ENCODE results near the gene SLC40A1. TPM values are rescaled to one million over a fixed set of nuclear protein-coding genes. Genes with fewer than 3 reads are reported as not detected.

Gene SLC40A1
- polyA plus RNA-seq, 4 donors = 109 to 161 (median 136) TPM

GRCh38 chr2:189542145-189542882, 38.3 kb downstream of the SLC40A1 start:
- DNase-seq (ENCODE audit: low read depth in 4 of 4, low spot score in 3 of 4) = no peak

- no peak for DNase-seq (ENCODE audit: low read depth in 4 of 4, low spot score in 3 of 4)
Observed at GRCh38 chr2:189541591-189541990, 39.0 kb downstream of the SLC40A1 start.

GRCh38 chr2:189540551-189540950, 40.0 kb downstream of the SLC40A1 start:
- no peak for DNase-seq (ENCODE audit: low read depth in 4 of 4, low spot score in 3 of 4)

- no peak for DNase-seq (ENCODE audit: low read depth in 4 of 4, low spot score in 3 of 4)
Observed at GRCh38 chr2:189538402-189538801, 42.2 kb downstream of the SLC40A1 start.

- no peak for DNase-seq (ENCODE audit: low read depth in 4 of 4, low spot score in 3 of 4)
Observed at GRCh38 chr2:189536830-189537229, 43.8 kb downstream of the SLC40A1 start.

GRCh38 chr2:189534854-189535832, 45.4 kb downstream of the SLC40A1 start:
- no peak for DNase-seq (ENCODE audit: low read depth in 4 of 4, low spot score in 3 of 4)

- no peak for DNase-seq (ENCODE audit: low read depth in 4 of 4, low spot score in 3 of 4)
Observed at GRCh38 chr2:189533288-189534035, 47.1 kb downstream of the SLC40A1 start.

GRCh38 chr2:189530965-189531637, 49.5 kb downstream of the SLC40A1 start:
- DNase-seq (ENCODE audit: low read depth in 4 of 4, low spot score in 3 of 4) = no peak

- no peak for DNase-seq (ENCODE audit: low read depth in 4 of 4, low spot score in 3 of 4)
Observed at GRCh38 chr2:189528617-189529016, 52.0 kb downstream of the SLC40A1 start.

GRCh38 chr2:189527812-189528592, 52.6 kb downstream of the SLC40A1 start:
- DNase-seq (ENCODE audit: low read depth in 4 of 4, low spot score in 3 of 4) = no peak

GRCh38 chr2:189527041-189527750, 53.4 kb downstream of the SLC40A1 start:
- DNase-seq (ENCODE audit: low read depth in 4 of 4, low spot score in 3 of 4) = peak in 1 of 4 donors; percentile 12

- no peak for DNase-seq (ENCODE audit: low read depth in 4 of 4, low spot score in 3 of 4)
Observed at GRCh38 chr2:189526241-189526640, 54.3 kb downstream of the SLC40A1 start.

GRCh38 chr2:189524746-189525145, 55.8 kb downstream of the SLC40A1 start:
- DNase-seq (ENCODE audit: low read depth in 4 of 4, low spot score in 3 of 4) = no peak

GRCh38 chr2:189522435-189523151, 58.0 kb downstream of the SLC40A1 start:
- no peak for DNase-seq (ENCODE audit: low read depth in 4 of 4, low spot score in 3 of 4)

- no peak for DNase-seq (ENCODE audit: low read depth in 4 of 4, low spot score in 3 of 4)
Observed at GRCh38 chr2:189521699-189522434, 58.7 kb downstream of the SLC40A1 start.

- no peak for DNase-seq (ENCODE audit: low read depth in 4 of 4, low spot score in 3 of 4)
Observed at GRCh38 chr2:189519631-189520387, 60.8 kb downstream of the SLC40A1 start.
